ENCODE results near the gene MERTK.
"Not testable (repeated sequence)": the region's sequence is repeated elsewhere in the genome, so short reads cannot be mapped to it uniquely, and the experiment has no call there.

The MERTK gene

DNA sequence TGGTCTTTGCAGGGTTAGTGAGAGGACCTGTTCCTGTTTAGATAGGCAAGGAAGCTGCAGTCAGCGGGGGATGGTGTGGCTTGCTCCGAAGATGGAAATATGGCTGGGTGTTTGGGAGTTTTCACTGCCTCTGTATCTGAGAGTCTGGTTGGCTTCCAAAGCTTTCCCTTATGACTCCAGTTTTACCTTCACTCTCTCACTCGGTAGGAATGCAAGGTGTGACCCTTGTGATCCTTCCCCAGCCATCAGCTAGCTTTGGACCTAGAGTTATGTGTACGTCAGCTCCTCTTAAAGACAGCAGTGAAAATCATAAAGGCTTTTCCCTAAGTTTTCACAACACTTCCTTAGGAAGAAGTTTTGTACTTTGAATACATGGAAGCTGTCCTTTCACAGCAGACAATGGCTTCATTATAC is 121.2 kb downstream of the MERTK start:
- no peak for DNase-seq

DNA sequence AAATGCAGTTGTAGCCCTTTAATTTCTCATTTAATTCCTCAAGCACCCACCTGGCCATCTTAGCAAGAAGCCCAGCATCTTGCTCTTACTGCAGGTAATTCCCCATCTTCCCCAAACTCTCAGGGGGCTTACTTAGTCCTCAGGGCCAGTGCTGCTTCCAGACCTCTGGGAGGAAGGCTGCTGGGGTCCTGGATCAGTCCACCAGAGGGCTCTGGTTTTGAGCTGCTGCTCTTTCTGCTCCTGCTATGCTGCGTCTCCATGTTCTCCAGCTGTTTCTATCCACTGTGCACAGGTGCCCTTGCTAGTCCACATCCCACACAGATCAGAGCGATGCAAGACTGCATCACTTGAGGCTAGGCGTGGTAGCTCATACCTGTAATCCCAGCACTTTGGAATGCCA is 122.2 kb downstream of the MERTK start:
- DNase-seq: no peak

DNA sequence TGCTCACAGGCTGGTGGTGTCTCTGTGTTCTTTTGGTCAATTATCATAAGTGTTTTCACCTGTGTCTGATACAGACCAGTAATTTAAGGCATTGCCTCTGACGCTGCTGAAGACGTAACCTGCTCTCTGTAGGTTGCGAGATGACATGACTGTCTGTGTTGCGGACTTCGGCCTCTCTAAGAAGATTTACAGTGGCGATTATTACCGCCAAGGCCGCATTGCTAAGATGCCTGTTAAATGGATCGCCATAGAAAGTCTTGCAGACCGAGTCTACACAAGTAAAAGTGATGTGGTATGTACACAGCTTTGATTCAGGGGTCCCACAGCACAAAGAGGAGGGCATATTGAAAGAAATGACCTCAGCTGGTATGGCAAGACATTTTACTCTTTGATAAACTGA is 122.9 kb downstream of the MERTK start:
- no peak for DNase-seq

DNA sequence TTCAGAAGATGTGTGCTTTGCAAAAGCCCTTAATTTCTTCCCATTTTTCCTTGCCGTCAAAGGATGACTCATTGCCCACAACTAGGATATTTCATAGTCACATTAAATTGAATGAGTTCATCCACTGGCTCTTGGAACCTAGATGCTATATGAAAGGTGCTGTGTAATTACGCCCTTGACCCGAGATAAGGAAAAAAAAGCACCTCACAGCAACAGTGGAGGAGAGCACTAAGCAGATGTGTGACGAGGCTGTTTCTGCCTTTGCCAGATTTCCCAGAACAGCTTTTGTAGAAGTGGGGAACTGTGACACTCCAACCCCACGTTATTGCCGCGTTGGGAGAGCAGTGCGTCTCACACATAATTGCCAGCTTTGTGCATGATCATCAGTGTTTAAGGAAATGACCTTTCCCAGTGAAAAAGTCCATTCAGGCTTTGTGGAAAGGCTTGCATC is 123.4 kb downstream of the MERTK start:
- no peak for DNase-seq

DNA sequence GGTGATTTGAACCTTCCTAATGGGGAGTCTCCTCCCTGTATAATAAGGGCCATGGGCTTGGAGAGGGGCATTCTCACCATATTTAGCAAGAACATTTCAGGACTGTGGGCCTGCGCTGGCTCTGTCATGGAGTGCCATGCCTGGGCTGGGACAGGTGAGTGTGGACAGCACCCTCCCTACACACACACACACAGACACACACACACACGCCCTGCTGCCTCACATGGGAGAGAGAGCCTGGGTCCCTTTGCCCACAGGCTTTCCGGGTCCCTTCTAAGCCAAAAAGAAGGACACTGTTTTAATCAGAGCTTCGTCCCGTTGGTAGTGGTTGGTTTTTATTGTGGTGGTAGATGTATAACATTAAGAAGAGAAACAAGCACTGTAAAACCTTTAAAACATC is 125.3 kb downstream of the MERTK start:
- no peak for DNase-seq

DNA sequence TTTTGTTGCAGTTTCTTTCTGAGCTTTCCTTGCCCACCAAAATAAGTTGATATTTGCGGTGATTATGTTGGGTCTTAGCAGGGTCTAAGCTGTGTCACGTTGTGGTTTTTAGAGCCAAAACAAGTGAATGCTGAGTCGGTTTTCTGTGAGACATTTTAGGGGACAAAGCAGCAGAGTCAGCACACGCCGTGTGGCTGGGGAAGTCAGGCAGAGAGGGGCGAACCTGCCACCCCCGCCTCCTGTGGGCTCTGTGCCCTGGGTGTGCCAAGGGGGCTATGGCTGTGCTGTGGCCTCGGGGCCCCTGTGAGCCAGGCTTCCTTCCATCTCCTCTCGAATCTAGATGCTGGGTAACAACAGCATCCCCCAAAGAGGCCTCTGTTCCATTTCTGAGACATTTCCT is 125.8 kb downstream of the MERTK start:
- DNase-seq: no peak

DNA sequence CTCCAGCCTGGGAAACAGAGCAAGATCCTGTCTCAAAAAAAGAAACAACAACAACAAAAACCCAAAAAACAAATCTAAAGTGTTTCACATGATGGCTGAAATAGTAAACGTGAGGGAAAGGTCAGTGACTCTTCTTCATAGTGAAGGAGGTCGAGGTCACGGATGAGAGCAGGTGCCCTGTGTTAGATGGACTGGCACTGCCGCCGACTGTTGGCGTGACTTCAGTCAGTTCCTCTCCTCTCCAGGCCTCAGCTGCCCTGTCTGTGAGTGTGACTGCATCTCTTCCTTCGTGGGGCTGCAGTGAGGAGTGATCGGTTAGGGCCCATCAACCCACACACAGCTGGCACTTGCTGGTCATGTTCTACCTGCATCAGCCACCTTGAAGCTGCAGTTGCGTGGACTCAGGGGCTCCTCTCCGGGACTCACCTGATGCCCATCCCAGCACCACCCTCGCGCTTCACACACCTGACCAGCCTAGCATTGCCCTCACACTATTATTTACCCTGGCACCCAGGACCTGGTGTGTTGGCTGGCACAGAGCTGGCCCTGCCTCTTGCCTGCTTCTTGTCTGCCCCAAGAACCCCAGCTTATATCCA is 126.6 kb downstream of the MERTK start:
- DNase-seq: no peak

DNA sequence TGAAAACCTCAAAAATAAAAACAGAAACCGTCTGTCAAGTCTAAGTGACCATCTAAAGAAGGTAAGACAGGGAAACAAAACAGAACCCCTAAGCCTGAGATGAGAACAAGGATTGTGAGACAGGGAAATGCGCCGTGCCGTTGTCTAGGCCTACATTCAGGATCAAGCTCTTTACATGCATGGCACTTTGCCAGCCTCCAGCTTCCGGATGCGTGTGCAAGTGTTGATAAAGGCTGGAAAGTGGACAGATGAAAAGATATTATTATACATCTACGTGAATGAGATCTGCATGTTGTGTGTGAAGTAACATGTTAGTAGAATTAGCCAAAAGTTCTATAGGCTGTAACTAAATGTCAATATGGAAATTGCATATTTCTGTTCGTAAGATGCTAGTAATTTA is 128.1 kb downstream of the MERTK start:
- DNase-seq: no peak

DNA sequence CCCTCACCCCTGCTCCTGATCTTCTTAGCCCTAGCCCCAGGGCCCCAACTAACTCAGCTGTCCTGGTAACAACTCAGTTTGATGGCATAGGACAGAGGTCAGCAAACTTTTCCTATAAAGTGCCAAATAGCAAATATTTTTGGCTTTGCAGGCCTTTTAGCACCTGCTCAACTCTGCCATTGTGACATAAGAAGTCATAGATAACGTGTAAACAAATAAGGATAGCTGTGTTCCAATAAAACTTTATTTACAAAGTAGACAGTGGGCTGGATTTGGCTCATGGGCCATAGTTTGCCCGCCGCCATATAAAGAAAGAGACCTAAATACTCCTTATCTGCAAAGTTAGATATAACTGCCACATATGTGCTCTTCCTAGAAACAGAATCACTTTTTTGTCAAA is 129.4 kb downstream of the MERTK start:
- no peak for DNase-seq

DNA sequence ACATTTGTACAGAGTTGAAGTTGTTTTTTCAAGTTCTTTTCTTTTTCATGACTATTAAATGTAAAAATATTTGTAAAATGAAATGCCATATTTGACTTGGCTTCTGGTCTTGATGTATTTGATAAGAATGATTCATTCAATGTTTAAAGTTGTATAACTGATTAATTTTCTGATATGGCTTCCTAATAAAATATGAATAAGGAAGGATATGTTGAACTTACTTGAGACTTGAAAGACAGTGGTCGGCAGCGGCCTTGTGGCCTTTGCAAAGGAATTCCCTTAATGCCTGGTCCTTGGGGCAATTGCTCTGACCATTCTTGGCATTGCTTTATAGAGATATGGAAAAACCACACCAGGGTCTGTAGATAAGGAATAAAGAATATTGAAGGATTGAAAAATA is 130.8 kb downstream of the MERTK start:
- DNase-seq: no peak

DNA sequence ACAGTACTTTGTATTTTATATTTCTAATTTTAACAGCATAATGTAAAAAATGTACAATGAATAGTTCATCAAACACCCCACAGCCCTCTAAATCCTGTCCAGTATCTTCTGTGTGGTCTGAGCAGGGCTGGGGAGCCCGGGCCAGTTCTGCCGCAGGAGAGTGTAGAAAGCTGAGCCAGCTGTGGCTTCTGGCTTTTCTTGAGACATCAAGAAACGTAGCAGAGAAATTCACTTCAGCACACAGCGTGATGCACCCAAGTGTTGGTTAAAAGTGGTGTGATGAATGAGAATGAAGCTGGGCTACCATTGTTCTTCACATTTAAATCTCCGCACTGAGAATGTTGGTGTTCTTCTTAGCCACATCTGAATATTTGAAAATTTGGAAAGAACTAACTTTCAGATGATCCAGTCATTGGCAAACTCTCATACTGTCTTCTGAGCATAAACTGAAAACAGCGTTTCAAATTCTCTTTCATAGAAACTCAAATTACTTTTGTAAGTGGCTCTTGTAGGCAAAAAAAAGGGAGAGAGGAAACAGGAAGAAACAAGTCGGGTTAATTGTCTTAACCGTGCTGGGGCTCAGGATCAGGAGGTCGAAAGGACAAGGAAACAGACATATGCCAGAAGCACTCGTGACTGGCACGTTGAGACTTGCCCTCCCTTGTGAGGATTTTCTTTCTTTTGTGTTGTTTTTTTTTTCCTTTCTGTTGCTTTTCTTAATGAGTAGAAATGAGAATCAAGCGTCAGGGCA is 133.2 kb downstream of the MERTK start:
- no peak for DNase-seq

DNA sequence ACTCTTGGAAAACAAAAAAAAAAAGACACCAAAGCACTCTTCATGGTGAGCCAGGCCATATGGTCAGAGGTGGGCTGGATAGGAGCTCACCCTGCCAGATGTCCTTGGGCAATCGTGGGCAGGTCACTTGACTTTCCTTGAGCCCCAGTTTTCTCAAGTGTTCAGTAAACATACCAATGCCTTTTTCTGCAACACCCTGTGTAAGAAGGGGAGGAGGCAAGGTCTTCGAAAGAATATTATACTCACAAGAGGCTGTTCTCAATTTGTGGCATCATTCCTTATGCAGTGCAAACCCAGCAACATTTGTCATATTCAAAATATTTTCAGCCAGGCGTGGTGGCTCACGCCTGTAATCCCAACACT is 133.8 kb downstream of the MERTK start:
- DNase-seq: no peak

DNA sequence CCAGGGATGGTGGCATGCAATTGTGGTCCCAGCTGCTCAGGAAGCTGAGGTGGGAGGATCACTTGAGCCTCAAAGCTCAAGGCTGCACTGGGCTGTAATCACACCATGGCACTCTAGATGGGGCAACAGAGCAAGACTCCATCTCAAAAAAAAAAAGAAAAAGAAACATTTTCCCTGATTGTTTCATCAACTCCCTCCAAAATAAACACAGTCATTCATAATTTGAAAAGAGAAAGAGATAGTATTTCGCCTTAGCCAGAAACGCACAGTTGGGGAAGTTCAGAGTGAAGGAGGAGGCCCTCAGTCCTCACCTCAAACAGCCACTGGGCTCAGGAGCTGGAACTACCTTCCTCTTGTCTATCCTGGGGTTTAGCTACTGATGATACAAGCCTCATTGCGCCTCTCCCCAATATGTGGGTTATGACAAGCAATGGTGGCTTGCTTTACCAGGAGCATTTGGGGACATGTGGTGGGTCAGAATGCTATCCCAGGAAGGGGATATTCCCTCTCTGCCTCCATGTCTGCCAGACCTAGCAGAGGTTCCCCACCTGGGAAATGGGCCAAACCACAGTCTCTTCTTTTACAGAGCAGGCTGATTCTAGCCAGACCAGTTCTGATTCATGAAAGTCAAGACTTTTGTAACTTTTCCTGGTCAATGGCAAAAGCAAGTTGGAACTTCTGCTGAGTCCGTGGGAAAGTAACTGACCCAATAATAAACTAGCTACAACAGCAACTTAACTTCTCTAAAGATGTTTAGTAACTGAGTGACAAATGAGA is 134.5 kb downstream of the MERTK start:
- DNase-seq: no peak

DNA sequence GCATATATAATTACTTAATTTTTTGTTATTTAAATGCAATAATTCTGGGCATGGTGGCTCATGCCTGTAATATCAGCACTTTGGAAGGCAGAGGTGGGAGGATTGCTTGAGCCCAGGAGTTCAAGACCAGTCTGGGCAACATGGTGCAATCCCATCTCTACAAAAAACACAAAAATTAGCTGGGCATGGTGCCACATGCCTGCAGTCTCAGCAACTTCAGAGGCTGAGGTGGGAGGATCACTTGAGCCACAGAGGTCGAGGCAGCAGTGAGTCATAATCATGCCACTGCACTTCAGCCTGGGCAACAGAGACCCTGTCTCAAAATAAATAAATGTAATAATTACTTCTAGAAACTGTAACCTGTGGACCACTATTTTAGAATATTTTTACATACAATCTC is 135.2 kb downstream of the MERTK start:
- DNase-seq: no peak

DNA sequence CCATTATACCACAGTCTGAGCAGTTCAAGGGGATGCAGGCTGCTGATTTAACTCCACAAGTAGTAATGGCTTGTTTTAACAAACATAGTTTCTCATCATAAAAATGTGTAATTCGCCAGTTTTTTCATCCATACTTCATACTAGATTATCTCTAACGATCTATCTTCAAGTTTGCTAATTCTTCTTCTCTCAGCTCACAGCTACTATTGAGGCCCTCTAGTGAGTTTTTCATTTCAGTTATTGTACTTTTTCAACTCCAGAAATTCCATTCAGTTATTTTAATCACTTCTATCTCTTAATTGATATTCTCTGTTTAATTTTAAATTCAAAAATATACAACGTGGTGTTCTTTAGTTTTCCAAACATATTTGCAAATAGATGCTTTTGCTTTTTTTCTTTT is 136.5 kb downstream of the MERTK start:
- no peak for DNase-seq

DNA sequence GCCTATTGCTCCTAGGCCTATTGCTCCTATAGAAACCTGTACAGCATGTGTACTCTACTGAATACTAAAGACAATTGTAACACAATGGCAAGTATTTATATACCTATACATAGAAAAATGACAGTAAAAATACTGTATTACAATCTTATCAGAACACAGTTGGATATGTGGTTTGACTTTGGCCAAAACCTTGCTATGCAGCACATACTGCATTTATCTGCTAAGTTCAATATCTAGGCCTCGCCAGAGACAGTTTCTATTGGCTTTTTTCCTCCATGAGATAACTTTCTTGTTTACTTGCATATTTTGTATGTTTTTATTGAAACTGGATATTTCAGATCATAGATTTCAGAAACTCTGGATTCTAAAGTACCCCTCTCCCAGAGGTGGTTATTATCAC is 137.4 kb downstream of the MERTK start:
- DNase-seq: no peak

DNA sequence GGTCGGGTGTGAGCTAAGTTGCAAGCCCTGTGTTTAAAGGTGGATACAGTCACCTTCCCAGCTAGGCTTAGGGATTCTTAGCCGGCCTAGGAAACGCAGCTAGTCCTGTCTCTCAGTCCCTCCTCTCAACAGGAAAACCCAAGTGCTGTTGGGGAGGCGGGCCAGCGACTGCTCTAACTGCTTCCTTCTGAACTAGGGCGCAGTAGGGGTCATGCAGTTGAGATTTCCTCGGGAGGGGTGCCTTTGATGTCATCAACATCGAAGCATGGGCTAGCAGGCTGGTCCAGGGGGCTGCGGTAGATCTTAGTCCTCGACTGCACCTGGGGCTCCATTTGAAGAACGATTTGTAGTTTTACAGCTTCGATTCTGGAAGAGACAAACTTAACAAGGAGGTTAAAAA is 141.1 kb downstream of the MERTK start:
- DNase-seq: not testable (repeated sequence)

DNA sequence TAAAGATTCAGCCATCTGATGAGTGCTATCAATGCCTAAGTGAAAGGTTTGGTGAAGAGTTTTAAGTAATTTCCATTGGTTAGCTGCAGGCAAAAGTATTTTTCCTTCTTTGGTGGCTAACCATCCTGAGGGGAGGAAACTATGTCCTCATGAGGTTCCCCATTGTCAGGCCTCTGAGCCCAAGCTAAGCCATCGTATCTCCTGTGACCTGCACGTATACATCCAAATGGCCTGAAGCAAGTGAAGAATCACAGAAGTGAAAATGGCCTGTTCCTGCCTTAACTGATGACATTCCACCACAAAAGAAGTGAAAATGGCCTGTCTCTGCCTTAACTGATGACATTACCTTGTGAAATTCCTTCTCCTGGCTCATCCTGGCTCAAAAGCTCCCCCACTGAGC is 141.7 kb downstream of the MERTK start:
- DNase-seq: not testable (repeated sequence)

DNA sequence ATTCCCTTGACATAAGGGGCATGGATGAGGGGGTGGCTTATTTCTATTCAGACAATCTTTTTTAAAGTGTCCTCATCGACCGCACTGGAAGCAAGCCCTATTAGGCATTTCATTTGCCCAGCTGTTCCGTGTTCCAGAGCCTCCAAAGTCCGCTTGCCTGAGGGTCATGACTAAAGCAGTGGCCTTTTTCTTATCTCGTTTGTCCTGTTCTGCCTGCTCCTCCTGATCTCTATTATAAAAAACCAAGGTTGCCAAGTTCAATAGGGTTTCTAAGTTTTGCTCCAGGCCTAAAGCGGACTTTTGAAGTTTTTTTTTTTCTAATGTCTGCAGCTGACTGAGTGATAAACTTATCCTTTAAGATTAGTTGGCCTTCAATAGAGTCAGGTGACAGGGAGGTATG is 143.1 kb downstream of the MERTK start:
- DNase-seq: not testable (repeated sequence)

DNA sequence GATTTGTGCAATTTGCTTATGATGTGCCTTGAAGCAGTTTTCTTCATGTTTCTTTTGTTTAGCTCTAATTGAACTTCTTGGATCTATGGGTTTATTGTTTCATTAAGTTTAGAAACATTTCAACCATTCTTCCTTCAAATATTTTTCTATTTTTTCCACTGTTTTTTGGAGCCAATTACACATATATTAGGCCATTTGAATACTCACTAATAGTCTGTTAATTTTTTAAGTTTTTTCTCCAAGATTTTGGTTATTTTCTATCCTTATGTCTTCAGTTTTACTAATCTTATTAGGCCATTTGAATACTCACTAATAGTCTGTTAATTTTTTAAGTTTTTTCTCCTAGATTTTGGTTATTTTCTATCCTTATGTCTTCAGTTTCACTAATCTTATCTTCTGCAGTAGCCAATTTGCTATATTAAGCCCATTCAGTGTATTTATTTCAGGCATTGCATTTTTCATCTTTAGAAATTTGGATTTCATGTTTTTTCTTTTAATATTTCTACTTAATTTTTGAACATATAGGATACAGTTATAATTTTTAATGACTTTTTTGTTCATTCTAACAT is 147.1 kb downstream of the MERTK start:
- DNase-seq: no peak

DNA sequence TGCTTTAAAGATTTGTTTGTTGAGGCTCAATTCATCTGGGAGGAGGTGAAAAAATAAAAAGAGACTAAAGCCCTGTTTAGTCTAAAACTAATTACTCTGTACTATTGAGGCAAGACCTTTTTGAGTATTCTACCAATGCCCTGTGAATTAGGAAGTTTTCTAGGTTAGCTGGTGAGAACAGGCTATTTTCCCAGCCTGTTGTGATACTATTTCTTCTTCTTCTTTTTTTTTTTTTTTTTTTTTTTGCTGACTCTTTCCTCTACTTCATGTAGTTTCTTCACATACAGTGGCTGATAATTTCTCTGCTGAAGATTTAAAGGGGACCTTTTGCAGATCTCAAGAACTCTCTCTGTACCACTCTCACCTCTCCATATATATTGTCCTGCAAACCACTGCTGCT is 147.8 kb downstream of the MERTK start:
- no peak for DNase-seq

DNA sequence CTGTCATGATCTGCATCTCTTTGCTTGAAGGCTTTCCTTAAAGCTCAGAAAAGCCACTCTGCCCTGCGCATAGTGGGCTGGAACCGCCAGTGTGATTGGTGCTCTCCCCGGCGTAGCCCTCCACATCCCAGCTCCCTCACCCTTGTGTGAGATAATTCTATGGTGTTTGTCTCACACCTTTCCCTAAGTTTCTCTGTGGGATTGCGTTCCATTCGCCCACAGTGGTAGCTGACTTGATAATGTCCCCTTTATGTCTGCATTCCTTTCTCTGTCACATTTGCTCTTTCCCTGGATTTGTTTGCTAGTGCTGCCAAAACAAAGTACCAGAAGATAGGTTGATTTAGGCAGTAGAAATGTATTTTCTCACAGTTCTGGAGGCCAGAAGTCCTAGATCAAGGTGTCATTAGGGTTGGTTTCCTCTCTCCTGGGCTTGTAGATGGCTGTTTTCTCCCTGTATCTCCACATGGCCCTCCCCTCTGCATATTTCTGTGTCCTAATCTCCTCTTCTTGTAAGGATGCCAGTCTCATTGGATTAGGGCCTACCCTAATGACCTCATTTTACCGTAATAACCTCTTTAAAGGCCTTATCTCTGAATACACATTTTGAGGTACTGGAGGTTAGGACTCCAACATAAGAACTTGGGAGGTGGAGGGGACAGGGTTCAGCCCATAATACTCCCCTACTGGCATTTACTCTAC is 149.3 kb downstream of the MERTK start:
- DNase-seq: no peak

DNA sequence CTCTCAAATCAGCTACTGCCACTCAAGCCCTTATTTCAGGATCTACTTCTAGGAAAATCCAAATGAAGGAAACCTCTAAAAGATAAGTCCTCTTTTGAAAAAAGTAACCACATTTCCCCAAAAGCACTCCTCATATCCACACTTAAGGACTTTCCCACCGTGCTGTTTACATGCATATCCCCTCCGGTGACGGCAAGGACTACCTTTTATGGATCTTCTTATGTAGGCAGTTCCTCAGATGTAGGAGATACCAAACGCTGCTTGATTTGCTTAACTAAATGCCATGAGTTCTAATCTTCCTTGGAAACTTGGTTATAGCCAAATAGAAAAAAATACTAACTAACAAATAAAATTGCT is 149.8 kb downstream of the MERTK start:
- DNase-seq: no peak
